Measurements from ENCODE around the gene CNTN4. TPM values are rescaled to one million over a fixed set of nuclear protein-coding genes. Genes with fewer than 3 reads are reported as not detected.

Gene CNTN4
- total RNA-seq, 3 donors from 2014 or later, result 6.6 to 16.7 (median 16.7) TPM

DNA sequence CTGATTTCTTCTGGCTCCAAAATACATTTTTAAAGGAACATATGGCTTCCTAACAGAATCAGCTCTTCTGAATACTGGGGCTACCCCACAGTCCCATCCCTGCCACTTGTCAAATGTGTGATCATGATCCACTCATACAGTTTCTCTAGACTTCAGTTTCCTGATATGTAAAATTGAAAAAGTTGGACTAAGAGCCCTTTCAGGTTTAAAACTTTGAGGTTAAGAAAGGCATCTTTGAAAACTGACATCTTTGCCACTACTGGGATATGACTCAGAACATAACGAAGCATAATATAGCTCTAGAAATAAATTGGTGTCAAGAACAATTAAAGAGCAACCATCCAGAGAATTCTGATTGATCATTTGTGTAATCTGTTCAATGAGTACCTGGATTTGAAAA is 763.3 kb downstream of the CNTN4 start:
- no peaks in the 10 kb centered on the region for H3K27me3 ChIP-seq
- no peak overlapping the region for H3K27ac ChIP-seq
- H3K9me3 ChIP-seq, result no peaks in the 10 kb centered on the region
- TF ChIP-seq POLR2AphosphoS5 (IDR thresholded peaks at IDR 0.05) (no peak), POLR2A (IDR thresholded peaks at IDR 0.05) (no peak)
- TF ChIP-seq, protein P1, sequence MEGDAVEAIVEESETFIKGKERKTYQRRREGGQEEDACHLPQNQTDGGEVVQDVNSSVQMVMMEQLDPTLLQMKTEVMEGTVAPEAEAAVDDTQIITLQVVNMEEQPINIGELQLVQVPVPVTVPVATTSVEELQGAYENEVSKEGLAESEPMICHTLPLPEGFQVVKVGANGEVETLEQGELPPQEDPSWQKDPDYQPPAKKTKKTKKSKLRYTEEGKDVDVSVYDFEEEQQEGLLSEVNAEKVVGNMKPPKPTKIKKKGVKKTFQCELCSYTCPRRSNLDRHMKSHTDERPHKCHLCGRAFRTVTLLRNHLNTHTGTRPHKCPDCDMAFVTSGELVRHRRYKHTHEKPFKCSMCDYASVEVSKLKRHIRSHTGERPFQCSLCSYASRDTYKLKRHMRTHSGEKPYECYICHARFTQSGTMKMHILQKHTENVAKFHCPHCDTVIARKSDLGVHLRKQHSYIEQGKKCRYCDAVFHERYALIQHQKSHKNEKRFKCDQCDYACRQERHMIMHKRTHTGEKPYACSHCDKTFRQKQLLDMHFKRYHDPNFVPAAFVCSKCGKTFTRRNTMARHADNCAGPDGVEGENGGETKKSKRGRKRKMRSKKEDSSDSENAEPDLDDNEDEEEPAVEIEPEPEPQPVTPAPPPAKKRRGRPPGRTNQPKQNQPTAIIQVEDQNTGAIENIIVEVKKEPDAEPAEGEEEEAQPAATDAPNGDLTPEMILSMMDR (IDR thresholded peaks at IDR 0.05), result no peak
- no peak overlapping the region for H3K4me3 ChIP-seq
- intact Hi-C loops (cut with DNase I; ENCODE audit: low total_unique reads), result no loop called here
- H3K36me3 ChIP-seq, result no peaks in the 10 kb centered on the region
- no peak for DNase-seq (ENCODE audit: low spot score in 2 of 2)
- H3K4me1 ChIP-seq, result no peaks in the 10 kb centered on the region

DNA sequence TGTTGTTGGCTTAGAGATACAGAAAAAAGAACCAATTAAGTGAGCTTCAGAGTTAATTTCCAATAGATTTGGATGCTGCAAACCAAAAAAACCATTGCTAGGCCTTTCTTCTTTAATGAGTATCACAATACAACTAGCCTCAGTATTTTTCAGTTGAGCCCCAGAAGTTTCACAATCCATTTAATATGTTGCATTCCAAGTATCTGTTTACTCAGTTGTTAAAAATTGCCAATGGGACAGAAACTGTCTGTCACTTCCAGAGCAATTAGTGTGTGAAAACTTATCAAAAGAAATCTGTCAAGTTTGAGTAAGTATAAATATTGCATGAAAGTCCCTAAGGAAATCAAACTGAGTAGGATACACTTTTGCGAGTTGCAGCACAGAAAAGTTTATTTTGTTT is 763.7 kb downstream of the CNTN4 start:
- Histone ChIP-seq H3K4me1 (no peaks in the 10 kb centered on the region), H3K27ac (no peak overlapping the region), H3K36me3 (no peaks in the 10 kb centered on the region), H3K9me3 (no peaks in the 10 kb centered on the region), H3K4me3 (no peak overlapping the region), H3K27me3 (no peaks in the 10 kb centered on the region)
- no peak for DNase-seq (ENCODE audit: low spot score in 2 of 2)
- intact Hi-C loops (cut with DNase I; ENCODE audit: low total_unique reads), result no loop called here
- TF ChIP-seq, protein P1 (IDR thresholded peaks at IDR 0.05), result no peak
- TF ChIP-seq POLR2A (IDR thresholded peaks at IDR 0.05), result no peak
- no peak for TF ChIP-seq POLR2AphosphoS5 (IDR thresholded peaks at IDR 0.05)

DNA sequence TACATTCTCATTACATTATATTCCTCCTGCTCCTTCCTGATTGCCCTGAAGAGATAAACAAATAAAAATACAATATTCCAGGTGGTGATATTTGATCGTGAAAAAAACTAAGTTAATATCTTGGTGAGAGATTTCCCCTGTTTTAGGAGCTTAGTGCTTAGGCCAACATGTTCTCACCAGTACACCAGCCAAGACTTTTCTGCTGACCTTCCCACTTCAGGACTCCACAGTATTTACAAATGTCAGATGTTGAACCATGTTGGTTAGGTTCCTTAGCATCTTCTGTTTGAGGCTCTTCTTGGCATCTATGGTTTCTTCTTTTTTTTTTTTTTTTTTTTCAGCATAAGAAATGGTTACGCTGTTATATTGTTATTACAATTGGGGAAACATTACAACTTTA is 764.5 kb downstream of the CNTN4 start:
- Histone ChIP-seq H3K27ac (no peak overlapping the region), H3K27me3 (no peaks in the 10 kb centered on the region), H3K4me3 (no peak overlapping the region), H3K9me3 (no peaks in the 10 kb centered on the region), H3K36me3 (no peaks in the 10 kb centered on the region), H3K4me1 (no peaks in the 10 kb centered on the region)
- TF ChIP-seq POLR2A (IDR thresholded peaks at IDR 0.05) (no peak), POLR2AphosphoS5 (IDR thresholded peaks at IDR 0.05) (no peak)
- TF ChIP-seq, protein P1 (IDR thresholded peaks at IDR 0.05), result no peak
- no peak for DNase-seq (ENCODE audit: low spot score in 2 of 2)
- intact Hi-C loops (cut with DNase I; ENCODE audit: low total_unique reads), result no loop called here

DNA sequence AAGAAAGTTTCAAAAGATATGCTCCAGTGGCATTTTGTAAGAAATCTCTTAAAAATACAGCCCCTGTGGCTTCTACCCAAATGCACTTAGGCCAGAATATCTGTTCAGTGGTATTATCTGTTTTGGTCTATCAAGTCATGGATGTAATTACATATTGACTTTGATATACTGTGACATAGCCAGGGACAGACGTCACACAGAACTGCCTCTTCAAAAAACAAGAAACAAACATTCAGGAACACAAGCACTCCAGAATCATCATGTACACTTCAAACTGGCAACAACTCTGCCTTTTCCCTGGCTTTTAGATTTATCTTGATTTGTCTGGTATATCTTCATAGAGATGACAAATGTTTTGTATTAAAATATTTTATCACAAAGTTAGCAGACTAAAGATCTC is 771.2 kb downstream of the CNTN4 start:
- intact Hi-C loops (cut with DNase I; ENCODE audit: low total_unique reads), result no loop called here
- Histone ChIP-seq H3K4me1 (no peaks in the 10 kb centered on the region), H3K27ac (peak overlapping the region in 1 of 2 donors; percentile 12), H3K4me3 (no peak overlapping the region), H3K9me3 (no peaks in the 10 kb centered on the region), H3K36me3 (no peaks in the 10 kb centered on the region), H3K27me3 (no peaks in the 10 kb centered on the region)
- no peak for DNase-seq (ENCODE audit: low spot score in 2 of 2)
- TF ChIP-seq, protein P1 (IDR thresholded peaks at IDR 0.05), result no peak
- TF ChIP-seq POLR2AphosphoS5 (IDR thresholded peaks at IDR 0.05) (no peak), POLR2A (IDR thresholded peaks at IDR 0.05) (no peak)

DNA sequence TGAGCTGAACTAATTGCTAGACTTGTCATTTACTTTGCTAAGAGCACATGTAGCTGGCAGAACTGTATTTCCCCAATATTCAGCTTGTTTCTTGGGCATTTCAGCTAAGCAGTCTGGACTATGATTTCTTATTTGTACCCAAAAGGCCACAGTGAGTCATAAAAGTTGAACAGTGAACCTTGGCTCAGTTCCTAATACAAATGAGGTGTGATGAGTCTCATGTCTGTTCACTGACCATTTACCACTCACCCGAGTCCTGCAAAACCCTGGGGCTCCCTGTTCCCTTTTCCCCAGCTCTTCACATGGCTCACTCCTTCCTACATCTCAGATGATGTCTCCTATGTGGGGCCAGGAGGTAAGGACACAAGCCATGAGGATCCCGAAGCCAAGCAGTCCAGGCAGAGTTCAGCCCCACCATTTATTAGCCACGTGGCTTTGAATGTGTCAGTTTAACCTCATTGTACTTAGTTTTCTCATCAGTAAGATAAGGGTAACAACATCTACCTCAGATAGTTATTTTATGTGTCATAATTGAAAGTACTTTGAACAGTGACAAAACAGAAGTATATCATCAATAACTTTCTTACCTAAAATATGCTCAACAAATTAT is 772.2 kb downstream of the CNTN4 start:
- no peaks in the 10 kb centered on the region for H3K27me3 ChIP-seq
- intact Hi-C loops (cut with DNase I; ENCODE audit: low total_unique reads), result no loop called here
- H3K27ac ChIP-seq, result no peak overlapping the region
- no peak for DNase-seq (ENCODE audit: low spot score in 2 of 2)
- no peaks in the 10 kb centered on the region for H3K9me3 ChIP-seq
- H3K36me3 ChIP-seq, result no peaks in the 10 kb centered on the region
- no peaks in the 10 kb centered on the region for H3K4me1 ChIP-seq
- TF ChIP-seq POLR2AphosphoS5 (IDR thresholded peaks at IDR 0.05) (no peak), POLR2A (IDR thresholded peaks at IDR 0.05) (no peak)
- TF ChIP-seq, protein P1 (IDR thresholded peaks at IDR 0.05), result no peak
- H3K4me3 ChIP-seq, result no peak overlapping the region

Measured in breast epithelium (tissue), 4 donors.